ENCODE results near the gene ALS2.

The ALS2 gene

DNA sequence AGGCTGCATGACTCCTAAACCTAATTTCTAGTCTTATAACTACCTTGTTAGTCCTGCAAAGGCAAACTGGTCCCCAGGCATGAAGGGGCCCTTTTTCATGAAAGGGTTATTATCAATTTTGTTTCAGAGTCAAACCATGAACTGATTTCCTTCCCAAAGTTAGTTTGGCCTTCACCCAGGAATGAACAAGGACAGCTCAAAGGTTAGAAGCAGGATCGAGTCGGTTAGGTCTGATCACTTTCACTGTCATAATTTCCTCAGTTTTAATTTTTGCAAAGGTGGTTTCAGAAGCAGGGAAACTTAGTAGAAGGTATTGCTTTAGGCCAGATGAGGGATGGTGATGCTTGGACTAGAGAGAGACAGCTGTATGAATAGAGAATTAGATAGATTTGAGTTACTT lies 8.7 kb upstream of the ALS2 start:
- H3K27ac ChIP-seq (replicated peaks) = no peak overlapping the region; the same call in 1 of the 2 replicates
- no peak for DNase-seq (ENCODE audit: low read depth in 1 of 2, low spot score in 1 of 2)
- no peaks in the 10 kb centered on the region for H3K27me3 ChIP-seq (ENCODE audit: insufficient read depth, poor library complexity, severe bottlenecking)
- TF ChIP-seq GABPA (IDR thresholded peaks at IDR 0.05; ENCODE audit: low read depth) (no peak), SPI1 (IDR thresholded peaks at IDR 0.05; ENCODE audit: borderline replicate concordance, low read depth) (no peak), POLR2AphosphoS5 (IDR thresholded peaks at IDR 0.05; ENCODE audit: low read depth) (no peak), REST (IDR thresholded peaks at IDR 0.05; ENCODE audit: insufficient replicate concordance, low read depth) (no peak)
- TF ChIP-seq, protein P1, sequence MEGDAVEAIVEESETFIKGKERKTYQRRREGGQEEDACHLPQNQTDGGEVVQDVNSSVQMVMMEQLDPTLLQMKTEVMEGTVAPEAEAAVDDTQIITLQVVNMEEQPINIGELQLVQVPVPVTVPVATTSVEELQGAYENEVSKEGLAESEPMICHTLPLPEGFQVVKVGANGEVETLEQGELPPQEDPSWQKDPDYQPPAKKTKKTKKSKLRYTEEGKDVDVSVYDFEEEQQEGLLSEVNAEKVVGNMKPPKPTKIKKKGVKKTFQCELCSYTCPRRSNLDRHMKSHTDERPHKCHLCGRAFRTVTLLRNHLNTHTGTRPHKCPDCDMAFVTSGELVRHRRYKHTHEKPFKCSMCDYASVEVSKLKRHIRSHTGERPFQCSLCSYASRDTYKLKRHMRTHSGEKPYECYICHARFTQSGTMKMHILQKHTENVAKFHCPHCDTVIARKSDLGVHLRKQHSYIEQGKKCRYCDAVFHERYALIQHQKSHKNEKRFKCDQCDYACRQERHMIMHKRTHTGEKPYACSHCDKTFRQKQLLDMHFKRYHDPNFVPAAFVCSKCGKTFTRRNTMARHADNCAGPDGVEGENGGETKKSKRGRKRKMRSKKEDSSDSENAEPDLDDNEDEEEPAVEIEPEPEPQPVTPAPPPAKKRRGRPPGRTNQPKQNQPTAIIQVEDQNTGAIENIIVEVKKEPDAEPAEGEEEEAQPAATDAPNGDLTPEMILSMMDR (IDR thresholded peaks at IDR 0.05; ENCODE audit: insufficient read depth, low read length) = no peak
- H3K4me3 ChIP-seq (replicated peaks; ENCODE audit: insufficient read depth, low read length) = no peak overlapping the region

GRCh38 chr2:201788371-201788770 lies 7.6 kb upstream of the ALS2 start:
- H3K27me3 ChIP-seq (ENCODE audit: insufficient read depth, poor library complexity, severe bottlenecking) = no peaks in the 10 kb centered on the region
- DNase-seq (ENCODE audit: low read depth in 1 of 2, low spot score in 1 of 2) = no peak
- TF ChIP-seq GABPA (IDR thresholded peaks at IDR 0.05; ENCODE audit: low read depth) = no peak
- TF ChIP-seq POLR2AphosphoS5 (IDR thresholded peaks at IDR 0.05; ENCODE audit: low read depth) = no peak
- TF ChIP-seq REST (IDR thresholded peaks at IDR 0.05; ENCODE audit: insufficient replicate concordance, low read depth) = no peak
- TF ChIP-seq, protein P1 (IDR thresholded peaks at IDR 0.05; ENCODE audit: insufficient read depth, low read length) = no peak
- TF ChIP-seq SPI1 (IDR thresholded peaks at IDR 0.05; ENCODE audit: borderline replicate concordance, low read depth) = no peak
- H3K27ac ChIP-seq (replicated peaks) = peak overlapping the region; percentile 81
- no peak overlapping the region for H3K4me3 ChIP-seq (replicated peaks; ENCODE audit: insufficient read depth, low read length)

DNA sequence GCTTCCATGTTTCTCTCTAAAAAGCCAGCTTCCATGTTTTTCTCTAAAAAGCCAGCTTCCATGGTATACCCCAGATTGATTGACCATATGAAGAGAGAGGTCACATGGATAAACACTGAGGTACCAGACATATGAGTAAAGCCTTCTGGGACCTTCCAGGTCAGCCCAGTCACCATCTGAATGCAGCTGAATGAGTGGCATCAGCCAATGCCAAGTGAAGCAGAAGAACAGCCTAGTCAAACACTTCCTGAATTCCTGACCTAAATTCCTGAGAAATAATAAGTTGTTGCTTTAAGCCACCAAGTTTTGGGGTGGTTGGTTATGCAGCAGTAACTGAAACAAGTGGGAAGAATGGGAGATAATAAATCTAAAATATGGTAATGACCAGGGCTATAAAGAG lies 5.7 kb upstream of the ALS2 start:
- peak in 1 of 2 experiments; percentile 17 for DNase-seq (ENCODE audit: low read depth in 1 of 2, low spot score in 1 of 2)
- peak overlapping the region; percentile 81 for H3K27ac ChIP-seq (replicated peaks)
- no peaks in the 10 kb centered on the region for H3K27me3 ChIP-seq (ENCODE audit: insufficient read depth, poor library complexity, severe bottlenecking)
- TF ChIP-seq GABPA (IDR thresholded peaks at IDR 0.05; ENCODE audit: low read depth) (no peak), POLR2AphosphoS5 (IDR thresholded peaks at IDR 0.05; ENCODE audit: low read depth) (no peak), SPI1 (IDR thresholded peaks at IDR 0.05; ENCODE audit: borderline replicate concordance, low read depth) (no peak), REST (IDR thresholded peaks at IDR 0.05; ENCODE audit: insufficient replicate concordance, low read depth) (no peak)
- TF ChIP-seq, protein P1 (IDR thresholded peaks at IDR 0.05; ENCODE audit: insufficient read depth, low read length) = no peak
- no peak overlapping the region for H3K4me3 ChIP-seq (replicated peaks; ENCODE audit: insufficient read depth, low read length)
